Psoas muscle (tissue), 8 donors: ENCODE data around the gene ME3. TPM values are rescaled to one million over a fixed set of nuclear protein-coding genes. Genes with fewer than 3 reads are reported as not detected.

ENCODE experiments used
- ATAC-seq, 4 donors: fragments of 200-7000 bp; cut with Tn5 transposase; one replicate each; pipeline ENCODE4 v1.9.1; 2020; ENCODE audit warnings: moderate library complexity in 3 of 4, mild to moderate bottlenecking in 2 of 4
- DNase-seq, 2 donors: peaks; one replicate each; pipeline ENCODE4 v3.0.0-alpha.2; 2020
- H3K27ac ChIP-seq: fragments of 200-600 bp; one replicate; pipeline ENCODE4 v1.8.0; 2022
- H3K27me3 ChIP-seq, 3 donors: fragments of 200-600 bp in 1 of 3; one replicate each; pipeline versions ENCODE4 v1.6.1 to v1.8.0; 2013 to 2022; ENCODE audit warnings: low read length in 2 of 3, mild to moderate bottlenecking in 2 of 3, moderate library complexity in 1 of 3; ENCODE audit not compliant: insufficient read depth in 3 of 3
- H3K36me3 ChIP-seq, 2 donors: fragments of 200-600 bp in 1 of 2; one replicate each; pipeline versions ENCODE4 v1.6.1 to v1.8.0; 2013 to 2022; ENCODE audit warnings: low read depth in 1 of 2, mild to moderate bottlenecking in 1 of 2, moderate library complexity in 1 of 2; ENCODE audit not compliant: insufficient read depth in 1 of 2
- H3K4me1 ChIP-seq: fragments of 200-600 bp; one replicate; pipeline ENCODE4 v1.8.0; 2022
- H3K4me3 ChIP-seq: fragments of 200-600 bp; one replicate; pipeline ENCODE4 v1.8.0; 2022; ENCODE audit warnings: mild to moderate bottlenecking
- H3K9me3 ChIP-seq: fragments of 200-600 bp; one replicate; pipeline ENCODE4 v1.8.0; 2022
- WGBS, 3 donors: extraction: QIAGEN DNeasy Blood & Tissue Kit; methylation state at CpG; one replicate each; pipeline versions ENCODE4 v1.1.6 to v1.1.7; 2013; 5-methylcytosine and 5-hydroxymethylcytosine counted together
- intact Hi-C, 2 donors: fragments of 100-400 bp; cut with DNase I; formaldehyde crosslinking; loops; one replicate each; pipeline versions ENCODE4 v1.11.0 to v1.14.2; 2022
- polyA plus RNA-seq, 3 donors: library from polyadenylated mRNA; stranded (reverse); fragments of 200-250 nt; gene quantifications; one replicate each; pipeline ENCODE4 v1.2.3, GENCODE V29; 2013
- total RNA-seq, 4 donors: library from RNA; stranded (reverse); fragmentation: NEBNext Ultra II Directional in 2 of 4; extraction: Animal tissue kit (Norgen Biotek cat#: 25700) in 2 of 4; gene quantifications; one replicate each; pipeline versions ENCODE4 v1.2.1 to v1.2.4, GENCODE V29; 2021 to 2023
- TF ChIP-seq, protein P1 (sequence below): fragments of 200-600 bp; IDR thresholded peaks from one replicate; pipeline ENCODE4 v1.8.0; 2022; ENCODE audit warnings: antibody characterized with exemption
- donor health status: healthy with polysubstance abuse.
- donor health status: DM: no; HTN: no; CAD: no; lungs with moderate emphysema.
- donor health status: Bipolar disorder and iron deficiency.
- donor health status: healthy.
- donor health status: DM: yes; HTN: yes; CAD: no.
- donor health status: DM: no; HTN: no; CAD: no.
- donor health status: DM: no; HTN: no; CAD: no.
- donor health status: DM: yes; HTN: yes; CAD: no.

ME3 gene
- total and polyA plus RNA-seq, 7 donors = 5.1 to 19.5 (median 11.2) TPM

DNA sequence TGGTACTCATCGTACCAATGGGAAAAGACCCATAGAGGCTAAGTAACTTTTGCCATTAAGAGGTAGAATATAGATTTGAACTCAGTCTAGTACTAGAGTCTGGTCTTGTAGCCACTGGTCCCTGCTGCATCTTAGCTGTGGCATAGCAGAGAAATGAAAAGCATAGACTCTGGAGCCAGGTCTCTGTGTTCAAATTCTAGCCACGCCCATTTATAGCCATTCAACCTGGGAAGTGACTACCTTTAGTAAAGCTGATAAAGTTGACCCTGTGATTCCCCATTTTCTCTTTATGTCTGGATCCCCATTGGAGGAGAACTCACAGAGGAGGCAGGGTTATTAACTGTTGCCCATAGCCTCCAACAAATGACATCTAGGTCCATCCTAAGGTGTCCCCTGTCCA lies 113.6 kb downstream of the ME3 start:
- no peak overlapping the region for H3K4me3 ChIP-seq
- DNase-seq (no peak), ATAC-seq (no peak)
- H3K9me3 ChIP-seq = no peaks in the 10 kb centered on the region
- H3K4me1 ChIP-seq = peaks cover 4% of the 10 kb centered on the region
- peak overlapping the region; percentile 62 for H3K27ac ChIP-seq
- TF ChIP-seq, protein P1, sequence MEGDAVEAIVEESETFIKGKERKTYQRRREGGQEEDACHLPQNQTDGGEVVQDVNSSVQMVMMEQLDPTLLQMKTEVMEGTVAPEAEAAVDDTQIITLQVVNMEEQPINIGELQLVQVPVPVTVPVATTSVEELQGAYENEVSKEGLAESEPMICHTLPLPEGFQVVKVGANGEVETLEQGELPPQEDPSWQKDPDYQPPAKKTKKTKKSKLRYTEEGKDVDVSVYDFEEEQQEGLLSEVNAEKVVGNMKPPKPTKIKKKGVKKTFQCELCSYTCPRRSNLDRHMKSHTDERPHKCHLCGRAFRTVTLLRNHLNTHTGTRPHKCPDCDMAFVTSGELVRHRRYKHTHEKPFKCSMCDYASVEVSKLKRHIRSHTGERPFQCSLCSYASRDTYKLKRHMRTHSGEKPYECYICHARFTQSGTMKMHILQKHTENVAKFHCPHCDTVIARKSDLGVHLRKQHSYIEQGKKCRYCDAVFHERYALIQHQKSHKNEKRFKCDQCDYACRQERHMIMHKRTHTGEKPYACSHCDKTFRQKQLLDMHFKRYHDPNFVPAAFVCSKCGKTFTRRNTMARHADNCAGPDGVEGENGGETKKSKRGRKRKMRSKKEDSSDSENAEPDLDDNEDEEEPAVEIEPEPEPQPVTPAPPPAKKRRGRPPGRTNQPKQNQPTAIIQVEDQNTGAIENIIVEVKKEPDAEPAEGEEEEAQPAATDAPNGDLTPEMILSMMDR = no peak
- WGBS, 3 donors = 95 to 96% (median 96%) methylated on average over 2 of the region's 2 CpGs
- no peaks in the 10 kb centered on the region for H3K36me3 ChIP-seq
- no peaks in the 10 kb centered on the region for H3K27me3 ChIP-seq
- intact Hi-C loops = no loop called here

DNA sequence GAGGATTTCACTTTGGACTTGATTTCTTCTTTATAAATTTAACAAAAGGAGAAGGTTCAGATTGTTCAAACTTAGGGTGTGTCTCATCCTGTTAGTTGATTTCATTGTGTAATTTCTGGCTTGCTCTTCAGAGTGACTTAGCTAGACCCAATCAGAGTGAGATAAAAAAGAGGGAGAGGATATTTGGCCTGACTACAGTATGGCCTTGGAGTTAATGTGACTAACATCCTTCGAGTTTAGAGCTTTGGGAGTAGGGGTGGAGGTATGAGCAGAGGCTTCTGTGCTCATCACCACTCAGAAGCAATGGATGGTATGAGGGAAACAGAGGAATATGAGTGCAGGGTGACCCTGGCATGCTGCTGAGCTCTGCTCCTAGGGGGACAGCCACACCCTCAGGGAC lies 114.2 kb downstream of the ME3 start:
- peaks cover 6% of the 10 kb centered on the region for H3K4me1 ChIP-seq
- H3K9me3 ChIP-seq = no peaks in the 10 kb centered on the region
- H3K27ac ChIP-seq = peak overlapping the region; percentile 62
- peak; percentile 21 to 78 (median 63) for ATAC-seq
- intact Hi-C loops = no loop called here
- TF ChIP-seq, protein P1 = no peak
- DNase-seq = no peak
- no peaks in the 10 kb centered on the region for H3K27me3 ChIP-seq
- no peak overlapping the region for H3K4me3 ChIP-seq
- WGBS, 3 donors = 42 to 70% (median 51%) methylated on average over 1 of the region's 1 CpG
- H3K36me3 ChIP-seq = no peaks in the 10 kb centered on the region

DNA sequence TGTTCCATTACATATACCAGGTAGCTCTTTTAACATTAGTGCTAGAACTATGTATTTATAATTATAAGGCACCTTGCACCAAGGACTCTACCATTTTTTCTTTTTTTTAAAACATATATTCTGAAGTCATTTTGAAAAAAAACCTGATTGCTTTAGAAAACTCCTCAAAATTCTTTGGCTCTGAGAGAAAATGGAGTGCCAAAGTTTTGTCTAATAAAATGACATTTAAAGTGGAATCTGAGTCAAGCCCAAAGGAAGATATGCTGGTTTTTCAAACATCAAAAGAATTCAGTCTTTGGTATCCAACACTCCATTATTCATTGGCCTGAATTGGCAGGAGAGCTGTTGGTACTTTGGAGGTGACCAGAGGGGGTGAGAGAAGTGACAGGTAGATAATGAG lies 116.5 kb downstream of the ME3 start:
- no peak for ATAC-seq

DNA sequence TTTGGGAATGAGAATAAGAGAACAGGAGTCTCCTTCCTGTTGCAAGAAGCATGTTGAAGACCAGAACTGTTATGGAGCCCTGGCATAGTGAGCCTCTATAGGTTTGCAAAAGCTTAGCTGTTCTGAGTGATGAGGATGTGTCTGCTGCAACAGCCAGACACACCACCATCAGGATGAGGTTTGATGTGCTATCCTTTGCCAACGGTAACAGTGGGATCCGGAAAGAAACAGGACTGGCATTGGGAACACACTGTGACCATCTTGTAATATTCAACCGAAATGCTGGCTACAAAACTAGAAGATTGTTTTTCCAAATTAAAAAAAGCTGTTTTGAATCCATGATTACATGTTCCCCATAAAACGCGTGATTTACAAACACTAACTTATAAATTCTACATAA lies 117.0 kb downstream of the ME3 start:
- WGBS, 3 donors = 64 to 92% (median 80%) methylated on average over 5 of the region's 5 CpGs
- TF ChIP-seq, protein P1 = no peak
- H3K27me3 ChIP-seq = no peaks in the 10 kb centered on the region
- H3K36me3 ChIP-seq = no peaks in the 10 kb centered on the region
- H3K27ac ChIP-seq = no peak overlapping the region
- ATAC-seq (no peak), DNase-seq (no peak)
- intact Hi-C loops = no loop called here
- H3K9me3 ChIP-seq = no peaks in the 10 kb centered on the region
- no peak overlapping the region for H3K4me3 ChIP-seq
- peaks cover 15% of the 10 kb centered on the region for H3K4me1 ChIP-seq

More for the DNA sequence above, 116.5 kb downstream of the ME3 start:
- TF ChIP-seq, protein P1 = no peak
- Histone ChIP-seq H3K27ac (no peak overlapping the region), H3K9me3 (no peaks in the 10 kb centered on the region), H3K36me3 (no peaks in the 10 kb centered on the region), H3K27me3 (no peaks in the 10 kb centered on the region), H3K4me3 (no peak overlapping the region), H3K4me1 (peaks cover 15% of the 10 kb centered on the region)
- DNase-seq = no peak
- intact Hi-C loops = no loop called here

DNA sequence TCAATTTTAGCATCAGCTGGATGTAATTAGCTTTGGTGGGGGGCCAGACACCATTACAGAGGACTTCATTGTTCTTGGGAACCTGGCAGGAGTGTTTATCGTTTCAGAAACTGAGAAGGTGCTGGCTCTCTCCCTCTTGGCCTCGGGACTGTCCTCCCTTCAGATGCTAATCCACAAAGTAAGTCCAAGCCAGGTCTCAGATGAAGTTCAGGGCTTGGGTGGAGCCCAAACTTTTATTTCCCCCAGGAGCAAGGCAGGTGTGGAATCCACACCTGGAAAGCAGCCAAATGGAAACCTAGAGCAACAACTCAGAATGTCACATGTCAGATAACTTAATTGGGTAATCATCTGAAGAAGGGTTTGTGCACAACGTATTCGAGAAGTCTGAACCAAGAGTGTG lies 119.2 kb downstream of the ME3 start:
- DNase-seq (no peak), ATAC-seq (no peak)
- Histone ChIP-seq H3K4me1 (peaks cover 11% of the 10 kb centered on the region), H3K4me3 (no peak overlapping the region), H3K9me3 (no peaks in the 10 kb centered on the region), H3K27me3 (no peaks in the 10 kb centered on the region), H3K36me3 (no peaks in the 10 kb centered on the region), H3K27ac (no peak overlapping the region)
- intact Hi-C loops = no loop called here
- TF ChIP-seq, protein P1 = no peak
- 18 to 48% (median 25%) methylated on average over 4 of the region's 4 CpGs for WGBS, 3 donors
